Upper lobe of right lung (tissue), 1 donor: ENCODE measurements around the gene SAFB. TPM values are rescaled to one million over a fixed set of nuclear protein-coding genes. Genes with fewer than 3 reads are reported as not detected.

ENCODE experiments used
- ATAC-seq: fragments of 200-7000 bp; cut with Tn5 transposase; one replicate; pipeline ENCODE4 v1.9.1; 2020; ENCODE audit warnings: mild to moderate bottlenecking, moderate library complexity
- DNase-seq: peaks from one replicate; pipeline ENCODE4 v3.0.0-alpha.2; 2020
- H3K27ac ChIP-seq: fragments of 200-600 bp; one replicate; pipeline ENCODE4 v1.8.0; 2022
- H3K27me3 ChIP-seq: fragments of 200-600 bp; one replicate; pipeline ENCODE4 v1.8.0; 2022; ENCODE audit warnings: mild to moderate bottlenecking
- H3K36me3 ChIP-seq: fragments of 200-600 bp; one replicate; pipeline ENCODE4 v1.8.0; 2022
- H3K4me1 ChIP-seq: fragments of 200-600 bp; one replicate; pipeline ENCODE4 v1.8.0; 2022
- H3K4me3 ChIP-seq: fragments of 200-600 bp; one replicate; pipeline ENCODE4 v1.8.0; 2022; ENCODE audit warnings: mild to moderate bottlenecking
- H3K9me3 ChIP-seq: fragments of 200-600 bp; one replicate; pipeline ENCODE4 v1.8.0; 2022
- intact Hi-C: fragments of 100-400 bp; cut with DNase I; formaldehyde crosslinking; loops from one replicate; pipeline ENCODE4 v1.11.0; 2022
- total RNA-seq: library from RNA; stranded (reverse); fragmentation: NEBNext Ultra II Directional; extraction: Animal tissue kit (Norgen Biotek cat#: 25700); gene quantifications from one replicate; pipeline ENCODE4 v1.2.1, GENCODE V29; 2021
- TF ChIP-seq, protein P1 (sequence below): fragments of 200-600 bp; IDR thresholded peaks from one replicate; pipeline ENCODE4 v1.8.0; 2022; ENCODE audit warnings: antibody characterized with exemption
- donor health status: DM: no; HTN: yes; CAD: no; lungs with severe emphysema.

The SAFB gene
- total RNA-seq, 1 donor from 2014 or later = 71.9 TPM

DNA sequence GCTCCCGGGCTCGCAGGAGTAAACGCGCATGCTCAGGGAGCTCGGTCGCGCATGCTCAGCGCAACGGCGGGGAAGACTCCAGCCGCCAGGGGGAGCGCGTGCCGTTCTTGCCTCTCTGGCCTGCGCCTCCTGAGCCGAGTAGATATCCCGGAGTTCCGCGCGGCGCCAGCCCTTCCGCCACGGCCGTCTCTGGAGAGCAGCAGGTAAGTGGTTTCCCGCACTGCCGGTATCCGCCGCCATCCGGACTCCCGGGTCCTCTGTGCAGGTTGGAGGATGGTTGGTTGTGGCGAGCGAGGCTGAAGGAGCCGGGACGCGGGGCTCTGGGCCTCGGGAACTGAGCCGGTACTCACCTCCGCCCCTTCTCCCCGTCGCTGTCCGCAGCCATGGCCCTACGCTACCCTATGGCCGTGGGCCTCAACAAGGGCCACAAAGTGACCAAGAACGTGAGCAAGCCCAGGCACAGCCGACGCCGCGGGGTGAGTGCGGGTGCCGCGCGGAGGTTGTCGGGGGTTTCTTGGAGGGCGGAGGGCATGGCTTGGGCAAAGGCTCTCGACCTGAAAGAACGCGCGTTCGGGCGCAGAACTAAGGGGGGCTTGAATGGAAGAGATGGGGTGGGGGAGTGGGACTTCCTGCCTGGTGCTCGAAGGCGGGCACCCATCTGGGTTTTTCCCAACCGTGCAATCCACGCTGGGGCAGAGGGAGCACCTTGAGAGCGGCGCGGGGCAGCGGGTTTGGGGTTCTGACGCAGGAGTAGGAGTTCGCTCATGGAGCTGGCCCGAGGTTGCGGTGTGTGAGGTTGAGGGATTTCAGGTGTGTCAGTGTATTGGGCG lies 67.5 kb downstream of the SAFB start, which contains the start of gene RPL36:
Gene RPL36 (plus strand): TSS at position 171 of the 830 bp plus-strand sequence. CDS start 213 bp downstream, at position 384.
- Histone ChIP-seq H3K27ac (peak within 1 kb of the TSS; percentile 87), H3K9me3 (no peaks in the 10 kb centered on the region), H3K27me3 (no peaks in the 10 kb centered on the region), H3K4me3 (peak within 1 kb of the TSS; percentile 79), H3K36me3 (peaks cover 38% of the 10 kb centered on the region), H3K4me1 (peaks cover 13% of the 10 kb centered on the region)
- peak; percentile 80 for ATAC-seq
- TF ChIP-seq, protein P1, sequence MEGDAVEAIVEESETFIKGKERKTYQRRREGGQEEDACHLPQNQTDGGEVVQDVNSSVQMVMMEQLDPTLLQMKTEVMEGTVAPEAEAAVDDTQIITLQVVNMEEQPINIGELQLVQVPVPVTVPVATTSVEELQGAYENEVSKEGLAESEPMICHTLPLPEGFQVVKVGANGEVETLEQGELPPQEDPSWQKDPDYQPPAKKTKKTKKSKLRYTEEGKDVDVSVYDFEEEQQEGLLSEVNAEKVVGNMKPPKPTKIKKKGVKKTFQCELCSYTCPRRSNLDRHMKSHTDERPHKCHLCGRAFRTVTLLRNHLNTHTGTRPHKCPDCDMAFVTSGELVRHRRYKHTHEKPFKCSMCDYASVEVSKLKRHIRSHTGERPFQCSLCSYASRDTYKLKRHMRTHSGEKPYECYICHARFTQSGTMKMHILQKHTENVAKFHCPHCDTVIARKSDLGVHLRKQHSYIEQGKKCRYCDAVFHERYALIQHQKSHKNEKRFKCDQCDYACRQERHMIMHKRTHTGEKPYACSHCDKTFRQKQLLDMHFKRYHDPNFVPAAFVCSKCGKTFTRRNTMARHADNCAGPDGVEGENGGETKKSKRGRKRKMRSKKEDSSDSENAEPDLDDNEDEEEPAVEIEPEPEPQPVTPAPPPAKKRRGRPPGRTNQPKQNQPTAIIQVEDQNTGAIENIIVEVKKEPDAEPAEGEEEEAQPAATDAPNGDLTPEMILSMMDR = peak; percentile 98
- intact Hi-C loops = no loop called here
- peak; percentile 99 for DNase-seq

GRCh38 chr19:5690955-5691821 lies 68.3 kb downstream of the SAFB start:
- Histone ChIP-seq H3K4me3 (peak overlapping the region; percentile 79), H3K27me3 (no peaks in the 10 kb centered on the region), H3K27ac (peak overlapping the region; percentile 87), H3K4me1 (peaks cover 13% of the 10 kb centered on the region), H3K9me3 (no peaks in the 10 kb centered on the region), H3K36me3 (peaks cover 46% of the 10 kb centered on the region)
- TF ChIP-seq, protein P1 = no peak
- ATAC-seq = no peak
- intact Hi-C loops = no loop called here
- DNase-seq = peak; percentile 78

DNA sequence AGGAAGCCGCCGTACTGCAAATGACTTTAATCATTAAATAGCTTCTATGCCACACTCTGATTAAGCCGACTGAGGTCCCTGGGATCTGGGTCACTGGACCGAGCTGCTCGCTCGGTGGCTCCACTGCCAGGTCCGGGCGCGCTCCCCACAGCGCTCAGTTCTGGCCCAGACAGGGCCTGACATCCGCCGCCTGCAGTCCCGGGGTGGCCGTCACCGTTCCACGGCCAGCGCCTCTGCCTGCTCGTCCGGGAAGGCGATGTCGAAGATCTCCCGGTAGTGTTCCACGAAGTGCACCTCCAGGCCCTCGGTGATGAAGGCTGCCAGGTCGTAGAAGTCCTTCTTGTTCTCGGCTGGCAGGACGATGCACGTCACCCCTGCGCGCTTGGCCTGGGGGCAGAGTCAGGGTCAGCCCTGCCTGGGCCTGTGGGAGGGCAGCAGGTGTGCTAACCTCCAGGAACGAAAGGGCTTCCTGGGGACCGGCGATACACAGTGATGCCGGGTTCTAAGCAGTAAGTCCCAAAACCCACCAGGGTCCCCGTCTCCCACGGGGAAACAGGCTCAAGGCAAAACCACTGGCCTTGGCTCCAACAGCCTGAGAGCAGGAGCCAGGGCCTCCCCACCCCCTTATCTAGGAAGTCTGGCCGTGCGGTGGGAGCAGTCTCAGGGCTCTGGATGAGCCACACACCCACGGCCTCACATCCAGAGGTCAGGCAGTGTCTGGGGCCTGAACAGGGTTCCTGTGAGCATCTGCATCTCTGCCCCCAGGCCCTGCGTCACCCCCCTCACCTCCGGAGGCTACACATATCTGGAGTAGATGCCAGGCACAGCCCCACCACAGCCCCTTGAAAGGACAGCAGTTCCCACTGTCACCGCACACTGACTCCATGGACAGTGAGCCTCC lies 69.2 kb downstream of the SAFB start:
- Histone ChIP-seq H3K4me1 (peaks cover 13% of the 10 kb centered on the region), H3K27ac (peak overlapping the region; percentile 87), H3K9me3 (no peaks in the 10 kb centered on the region), H3K27me3 (no peaks in the 10 kb centered on the region), H3K4me3 (peak overlapping the region; percentile 79), H3K36me3 (peaks cover 55% of the 10 kb centered on the region)
- TF ChIP-seq, protein P1 = no peak
- peak; percentile 65 for DNase-seq
- ATAC-seq = no peak
- intact Hi-C loops = no loop called here

DNA sequence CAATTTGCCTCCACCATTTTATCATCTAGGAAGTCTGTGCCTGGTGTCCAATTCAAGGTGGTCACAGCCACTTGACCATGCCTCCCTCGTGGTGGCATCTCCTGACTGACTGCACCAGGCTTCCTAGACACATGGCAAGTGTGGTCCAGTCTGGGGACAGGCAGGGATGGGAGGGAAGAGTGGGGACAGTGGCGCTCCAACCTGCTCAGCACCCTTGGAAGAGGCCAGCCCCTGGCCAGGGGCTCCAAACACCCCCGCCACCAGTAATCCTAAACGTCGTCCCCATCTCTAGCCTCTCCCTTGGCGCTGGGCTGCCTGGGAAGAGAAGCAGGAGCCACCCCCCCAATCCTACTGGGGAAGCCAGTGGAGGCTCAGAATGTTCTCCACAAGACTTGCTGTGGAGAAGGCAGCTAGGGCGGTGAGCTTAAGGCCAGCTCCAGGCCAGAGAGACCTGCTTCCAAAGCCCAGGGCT lies 69.9 kb downstream of the SAFB start:
- peaks cover 56% of the 10 kb centered on the region for H3K36me3 ChIP-seq
- no peaks in the 10 kb centered on the region for H3K9me3 ChIP-seq
- ATAC-seq (no peak), DNase-seq (peak; percentile 54)
- intact Hi-C loops = no loop called here
- no peak overlapping the region for H3K27ac ChIP-seq
- no peaks in the 10 kb centered on the region for H3K27me3 ChIP-seq
- peaks cover 9% of the 10 kb centered on the region for H3K4me1 ChIP-seq
- H3K4me3 ChIP-seq = no peak overlapping the region
- TF ChIP-seq, protein P1 = no peak
